Measurements from ENCODE around the gene AUP1. TPM values are rescaled to one million over a fixed set of nuclear protein-coding genes. Genes with fewer than 3 reads are reported as not detected.

AUP1 gene
- total RNA-seq, 4 donors from 2014 or later = 79.9 to 142 (median 105) TPM

DNA sequence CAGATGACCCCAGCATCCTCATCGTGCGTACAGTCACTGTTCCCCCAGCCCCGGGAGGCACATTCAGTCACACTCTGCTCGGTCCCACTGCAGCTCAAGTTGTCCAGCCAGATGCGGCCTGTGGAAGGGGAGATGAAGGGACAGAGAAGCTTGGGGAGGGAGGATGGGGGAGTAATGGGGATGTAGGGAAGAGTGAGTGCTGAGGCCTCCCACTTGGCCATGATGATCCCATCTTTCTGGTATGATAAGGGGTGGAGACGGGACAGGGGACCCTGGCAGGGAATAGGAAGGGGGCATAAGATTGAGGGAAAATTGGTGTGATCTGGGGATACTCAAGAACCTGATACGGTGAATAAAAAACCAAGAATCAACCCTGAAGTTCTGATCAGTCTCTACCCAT, 20.7 kb upstream of the AUP1 start:
- TF ChIP-seq, protein P1, sequence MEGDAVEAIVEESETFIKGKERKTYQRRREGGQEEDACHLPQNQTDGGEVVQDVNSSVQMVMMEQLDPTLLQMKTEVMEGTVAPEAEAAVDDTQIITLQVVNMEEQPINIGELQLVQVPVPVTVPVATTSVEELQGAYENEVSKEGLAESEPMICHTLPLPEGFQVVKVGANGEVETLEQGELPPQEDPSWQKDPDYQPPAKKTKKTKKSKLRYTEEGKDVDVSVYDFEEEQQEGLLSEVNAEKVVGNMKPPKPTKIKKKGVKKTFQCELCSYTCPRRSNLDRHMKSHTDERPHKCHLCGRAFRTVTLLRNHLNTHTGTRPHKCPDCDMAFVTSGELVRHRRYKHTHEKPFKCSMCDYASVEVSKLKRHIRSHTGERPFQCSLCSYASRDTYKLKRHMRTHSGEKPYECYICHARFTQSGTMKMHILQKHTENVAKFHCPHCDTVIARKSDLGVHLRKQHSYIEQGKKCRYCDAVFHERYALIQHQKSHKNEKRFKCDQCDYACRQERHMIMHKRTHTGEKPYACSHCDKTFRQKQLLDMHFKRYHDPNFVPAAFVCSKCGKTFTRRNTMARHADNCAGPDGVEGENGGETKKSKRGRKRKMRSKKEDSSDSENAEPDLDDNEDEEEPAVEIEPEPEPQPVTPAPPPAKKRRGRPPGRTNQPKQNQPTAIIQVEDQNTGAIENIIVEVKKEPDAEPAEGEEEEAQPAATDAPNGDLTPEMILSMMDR (IDR thresholded peaks at IDR 0.05) = no peak
- no peak for TF ChIP-seq POLR2A (IDR thresholded peaks at IDR 0.05)
- Histone ChIP-seq H3K27ac (no peak overlapping the region), H3K36me3 (no peaks in the 10 kb centered on the region), H3K27me3 (peaks cover 0 to 49% (median 0%) of the 10 kb centered on the region in 4 donors), H3K4me1 (peaks cover 14 to 47% (median 22%) of the 10 kb centered on the region in 3 donors), H3K4me3 (no peak overlapping the region), H3K9me3 (no peaks in the 10 kb centered on the region)
- 90 to 93% methylated on average over 3 to 7 of the region's 7 CpGs for WGBS, 2 donors
- intact Hi-C loops (cut with DNase I) = no loop called here
- DNase-seq = no peak

DNA sequence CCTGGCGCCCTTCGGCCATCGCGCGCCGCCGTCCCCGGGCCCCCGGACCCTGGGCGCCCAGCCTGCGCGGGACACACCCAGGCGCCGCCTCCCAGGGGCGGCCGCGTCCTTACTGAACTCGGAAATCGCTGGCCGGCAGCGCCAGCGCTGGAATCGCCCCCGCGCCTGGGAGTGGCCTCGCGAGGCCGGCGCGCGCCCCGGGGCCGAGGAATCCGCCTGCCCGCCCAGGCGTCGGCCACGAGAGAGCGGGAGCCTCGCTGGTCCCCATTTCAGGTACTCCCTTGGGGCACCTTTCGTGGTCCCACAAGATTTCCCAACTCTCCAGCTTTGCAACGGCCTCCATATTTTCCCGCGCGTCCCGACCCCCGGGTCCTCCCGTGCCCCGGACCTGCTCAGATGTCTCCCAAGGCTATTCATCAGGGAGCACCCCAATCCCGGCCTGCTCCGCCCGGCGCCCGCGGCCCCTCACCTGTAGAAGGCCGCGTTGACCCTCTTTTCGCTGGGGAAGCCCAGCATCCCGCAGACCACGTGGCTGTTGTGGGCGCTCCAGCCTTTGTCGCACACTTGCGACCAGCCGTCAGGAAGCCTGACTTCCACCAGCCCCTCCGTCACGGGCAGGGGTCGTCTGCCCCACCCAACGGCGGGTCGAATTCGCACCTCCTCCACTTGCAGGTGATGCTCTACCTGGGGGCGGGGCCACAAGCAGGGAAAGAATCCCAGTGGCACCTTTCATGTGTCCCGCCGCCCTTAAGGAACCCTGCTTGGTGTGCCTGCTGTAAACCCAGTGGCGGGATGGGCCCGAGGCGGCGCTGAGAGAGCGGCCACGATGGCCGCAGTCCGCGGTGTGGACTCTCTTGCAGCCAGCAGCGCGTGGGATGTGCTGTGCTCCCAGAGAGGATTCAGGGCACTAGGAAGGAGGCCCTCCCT, 19.7 kb upstream of the AUP1 start:
- intact Hi-C loops (cut with DNase I) = no loop called here
- H3K27ac ChIP-seq = peak overlapping the region; percentile 49 to 78 (median 58)
- peak overlapping the region; percentile 45 to 70 (median 57) for H3K4me3 ChIP-seq
- no peak for DNase-seq
- H3K4me1 ChIP-seq = peaks cover 14 to 36% (median 21%) of the 10 kb centered on the region in 3 donors
- peaks cover 0 to 38% (median 0%) of the 10 kb centered on the region in 4 donors for H3K27me3 ChIP-seq
- no peaks in the 10 kb centered on the region for H3K36me3 ChIP-seq
- 0 to 7% methylated on average over 10 to 24 of the region's 85 CpGs for WGBS, 2 donors
- H3K9me3 ChIP-seq = no peaks in the 10 kb centered on the region
- TF ChIP-seq POLR2A (IDR thresholded peaks at IDR 0.05) = peak in 1 of 4 donors; percentile 19
- TF ChIP-seq, protein P1 (IDR thresholded peaks at IDR 0.05) = no peak

DNA sequence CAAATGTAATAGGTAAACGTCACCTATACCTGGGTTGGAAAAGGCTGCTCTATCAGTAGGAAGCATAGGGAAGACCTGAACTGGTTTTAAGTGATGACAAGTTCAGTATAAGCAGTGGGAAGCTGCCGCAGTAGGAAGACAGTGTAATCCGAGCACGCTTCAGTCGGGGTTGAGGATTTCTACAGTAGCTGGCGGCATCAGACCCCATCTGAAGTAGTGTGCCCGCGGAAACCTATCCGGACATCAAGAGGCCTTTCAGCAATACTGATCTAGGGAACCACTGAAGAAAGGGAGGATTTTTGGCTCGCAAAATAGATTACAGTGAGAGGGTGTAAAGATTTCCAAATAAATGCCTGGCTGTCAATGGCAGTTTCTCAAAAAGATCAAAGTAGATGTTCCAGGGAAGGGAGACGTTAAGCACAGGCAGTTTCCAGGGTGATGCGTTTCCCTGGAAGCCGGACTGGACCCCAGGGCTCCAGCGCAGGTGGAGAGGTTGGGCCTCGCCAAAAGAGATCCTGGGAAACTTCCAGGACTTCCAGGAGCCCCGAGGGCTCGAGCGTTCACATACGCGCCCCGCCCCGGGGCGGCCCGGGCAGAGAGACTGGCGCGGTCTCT, 18.9 kb upstream of the AUP1 start:
- DNase-seq = no peak
- Histone ChIP-seq H3K36me3 (no peaks in the 10 kb centered on the region), H3K27me3 (peaks cover 0 to 30% (median 0%) of the 10 kb centered on the region in 4 donors), H3K4me1 (peaks cover 11 to 28% (median 16%) of the 10 kb centered on the region in 3 donors), H3K27ac (peak overlapping the region; percentile 49 to 78 (median 58)), H3K4me3 (peak overlapping the region; percentile 45 to 70 (median 57)), H3K9me3 (no peaks in the 10 kb centered on the region)
- TF ChIP-seq POLR2A (IDR thresholded peaks at IDR 0.05) = no peak
- TF ChIP-seq, protein P1 (IDR thresholded peaks at IDR 0.05) = no peak
- intact Hi-C loops (cut with DNase I) = no loop called here
- WGBS, 2 donors = 20 to 26% methylated on average over 14 to 24 of the region's 26 CpGs

DNA sequence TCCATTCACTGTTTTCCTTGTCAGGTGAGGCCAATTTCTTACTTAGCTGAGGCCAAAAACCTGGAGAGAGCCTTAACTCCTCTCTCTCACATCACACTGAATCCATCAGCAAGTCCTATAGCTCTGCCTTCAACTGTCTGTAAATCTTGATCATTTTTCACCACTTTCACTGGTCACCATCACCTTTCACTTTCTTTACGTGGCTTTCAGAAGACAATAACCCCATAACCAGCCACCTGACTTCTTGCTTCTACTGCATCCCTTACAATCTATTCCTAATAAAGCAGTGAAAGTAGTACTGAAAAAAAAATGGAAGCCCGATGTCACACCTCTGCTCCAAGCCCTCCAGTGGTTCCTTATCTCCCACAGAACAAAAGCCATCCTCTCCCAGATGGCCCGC, 16.5 kb upstream of the AUP1 start:
- no peaks in the 10 kb centered on the region for H3K36me3 ChIP-seq
- H3K27ac ChIP-seq = no peak overlapping the region
- H3K4me3 ChIP-seq = no peak overlapping the region
- intact Hi-C loops (cut with DNase I) = no loop called here
- H3K27me3 ChIP-seq = peaks cover 0 to 26% (median 0%) of the 10 kb centered on the region in 4 donors
- peaks cover 6 to 20% (median 16%) of the 10 kb centered on the region in 3 donors for H3K4me1 ChIP-seq
- WGBS, 2 donors = 83 to 85% methylated on average over 3 of the region's 3 CpGs
- DNase-seq = no peak
- no peak for TF ChIP-seq POLR2A (IDR thresholded peaks at IDR 0.05)
- TF ChIP-seq, protein P1 (IDR thresholded peaks at IDR 0.05) = no peak
- H3K9me3 ChIP-seq = no peaks in the 10 kb centered on the region

DNA sequence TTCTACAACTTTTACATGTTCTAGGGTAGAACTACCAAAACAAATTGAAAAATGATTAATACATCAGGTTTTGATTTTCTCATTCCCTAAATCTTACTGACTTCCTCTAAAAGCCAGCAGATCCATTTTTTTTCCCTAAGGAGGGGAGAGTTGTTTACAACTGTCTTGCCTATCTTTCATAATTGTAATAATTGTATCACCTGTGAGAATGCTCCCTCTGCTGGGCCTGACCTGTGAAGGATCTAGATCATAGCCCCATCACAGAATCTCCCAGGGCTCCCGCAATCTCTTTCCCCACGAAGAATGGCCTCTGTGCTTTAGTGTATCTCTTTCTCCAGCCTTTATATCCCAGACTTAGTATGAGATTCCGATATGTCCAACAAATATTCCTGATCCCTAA, 15.1 kb upstream of the AUP1 start:
- intact Hi-C loops (cut with DNase I) = no loop called here

More for the DNA sequence above, 15.1 kb upstream of the AUP1 start:
- Histone ChIP-seq H3K4me1 (peaks cover 5 to 16% (median 14%) of the 10 kb centered on the region in 3 donors), H3K27ac (no peak overlapping the region), H3K27me3 (peaks cover 0 to 21% (median 0%) of the 10 kb centered on the region in 4 donors), H3K4me3 (no peak overlapping the region), H3K36me3 (no peaks in the 10 kb centered on the region), H3K9me3 (no peaks in the 10 kb centered on the region)
- DNase-seq = no peak
- 89 to 92% methylated on average over 3 of the region's 3 CpGs for WGBS, 2 donors
- TF ChIP-seq POLR2A (IDR thresholded peaks at IDR 0.05) = no peak
- TF ChIP-seq, protein P1 (IDR thresholded peaks at IDR 0.05) = peak in 1 of 6 experiments; percentile 30

All from esophagus squamous epithelium (tissue), 5 donors.